Limb (tissue), 2 donors: ENCODE measurements around the gene PRSS48.
"Not testable (repeated sequence)": the region's sequence is repeated elsewhere in the genome, so short reads cannot be mapped to it uniquely, and the experiment has no call there.

Experiments
- DNase-seq, 2 donors: peaks; one replicate each; pipeline ENCODE4 v3.0.0-alpha.2; 2016; ENCODE audit errors: extremely low spot score in 2 of 2

Gene PRSS48

GRCh38 chr4:151316645-151317044 lies 39.7 kb downstream of the PRSS48 start:
- no peak for DNase-seq

DNA sequence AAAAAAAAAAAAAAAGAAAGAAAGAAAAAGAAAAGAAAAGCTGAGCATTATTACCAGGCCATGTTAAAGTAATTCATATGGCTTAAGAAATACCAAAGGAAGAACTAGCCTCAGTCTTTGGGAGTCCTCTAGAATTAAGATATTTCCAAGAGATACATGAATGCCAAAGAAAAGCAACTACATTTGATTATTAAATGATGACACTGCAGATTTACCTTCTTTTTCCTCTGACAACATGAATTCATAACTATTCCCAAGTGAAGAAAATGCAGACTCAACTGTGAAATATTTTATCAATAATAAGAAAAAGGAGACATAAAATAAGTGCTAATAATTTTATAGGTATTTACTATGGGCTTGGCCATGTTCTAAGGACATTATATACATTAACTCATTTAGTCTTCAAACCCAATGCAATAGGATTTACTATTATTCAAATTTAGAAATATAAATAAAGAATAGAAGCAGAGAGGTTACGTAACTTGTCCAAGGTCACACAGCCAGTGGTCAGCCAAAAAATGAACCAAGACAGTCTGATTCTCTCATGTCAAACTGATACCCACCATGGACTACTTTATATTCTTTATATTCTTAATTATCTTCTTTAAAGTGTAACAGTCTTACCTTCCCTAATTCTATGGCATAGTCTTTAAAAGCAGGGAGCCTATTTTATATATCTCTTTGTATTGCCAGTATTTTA lies 41.5 kb downstream of the PRSS48 start:
- DNase-seq = no peak

GRCh38 chr4:151319490-151319889 lies 42.5 kb downstream of the PRSS48 start:
- DNase-seq = no peak

DNA sequence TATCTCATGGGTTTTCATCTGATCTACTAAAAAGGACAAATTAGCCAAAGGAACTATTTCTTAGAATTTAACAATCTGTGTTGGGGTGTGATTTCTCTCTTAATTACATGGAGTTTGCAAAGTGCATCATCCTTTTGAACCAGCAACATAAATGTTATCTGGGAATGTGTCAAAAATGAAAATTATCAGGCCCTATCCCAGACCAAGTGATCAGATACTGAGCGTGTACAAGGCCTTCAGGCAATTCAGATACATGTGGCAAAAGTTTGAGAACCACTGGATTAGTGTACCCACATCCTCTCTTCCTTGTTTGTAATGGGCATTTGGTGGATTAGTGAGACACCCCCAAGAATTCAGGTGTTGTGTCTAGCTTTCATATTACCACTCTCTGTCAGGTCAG lies 44.6 kb downstream of the PRSS48 start:
- DNase-seq = no peak

DNA sequence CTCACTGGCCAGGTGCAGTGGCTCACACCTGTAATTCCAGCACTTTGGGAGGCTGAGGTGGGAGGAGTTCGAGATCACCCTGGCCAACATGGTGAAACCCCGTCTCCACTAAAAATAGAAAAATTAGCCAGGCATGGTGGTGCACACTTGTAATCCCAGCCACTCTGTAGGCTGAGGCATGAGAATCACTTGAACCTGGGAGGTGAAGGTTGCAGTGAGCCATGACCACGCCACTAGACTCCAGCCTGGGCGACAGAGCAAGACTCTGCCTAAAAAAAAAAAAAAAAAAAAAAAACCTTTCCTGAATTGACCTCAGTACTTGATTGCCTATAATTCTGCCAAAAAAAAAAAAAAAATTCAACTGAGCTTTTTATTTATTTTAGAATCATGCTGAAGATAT lies 45.2 kb downstream of the PRSS48 start:
- not testable (repeated sequence) for DNase-seq

GRCh38 chr4:151322570-151322969 lies 45.6 kb downstream of the PRSS48 start:
- no peak for DNase-seq

- no peak for DNase-seq
These were observed 46.7 kb downstream of the PRSS48 start for GRCh38 chr4:151323667-151324066.

- peak; percentile 7 to 27 for DNase-seq
These were observed 47.3 kb downstream of the PRSS48 start for GRCh38 chr4:151324124-151324751.

DNA sequence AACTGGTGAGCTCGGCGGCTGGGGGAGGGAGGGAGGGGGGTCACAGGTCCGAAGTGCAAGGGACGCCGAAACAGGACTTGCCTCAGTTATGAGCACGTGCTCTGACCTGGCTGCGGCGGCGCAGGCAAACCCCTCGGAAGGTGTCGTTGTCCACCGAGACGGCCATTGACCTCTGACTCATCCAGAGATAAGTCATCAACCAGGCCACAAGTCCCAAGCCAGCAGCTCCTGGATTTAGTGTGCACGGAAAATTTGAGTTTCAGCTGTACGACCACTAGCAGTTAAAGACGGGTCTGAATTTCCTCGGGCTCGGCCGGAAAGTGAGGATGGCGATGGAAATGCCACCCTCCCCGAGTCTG lies 47.8 kb downstream of the PRSS48 start:
- DNase-seq = peak; percentile 5 to 62

DNA sequence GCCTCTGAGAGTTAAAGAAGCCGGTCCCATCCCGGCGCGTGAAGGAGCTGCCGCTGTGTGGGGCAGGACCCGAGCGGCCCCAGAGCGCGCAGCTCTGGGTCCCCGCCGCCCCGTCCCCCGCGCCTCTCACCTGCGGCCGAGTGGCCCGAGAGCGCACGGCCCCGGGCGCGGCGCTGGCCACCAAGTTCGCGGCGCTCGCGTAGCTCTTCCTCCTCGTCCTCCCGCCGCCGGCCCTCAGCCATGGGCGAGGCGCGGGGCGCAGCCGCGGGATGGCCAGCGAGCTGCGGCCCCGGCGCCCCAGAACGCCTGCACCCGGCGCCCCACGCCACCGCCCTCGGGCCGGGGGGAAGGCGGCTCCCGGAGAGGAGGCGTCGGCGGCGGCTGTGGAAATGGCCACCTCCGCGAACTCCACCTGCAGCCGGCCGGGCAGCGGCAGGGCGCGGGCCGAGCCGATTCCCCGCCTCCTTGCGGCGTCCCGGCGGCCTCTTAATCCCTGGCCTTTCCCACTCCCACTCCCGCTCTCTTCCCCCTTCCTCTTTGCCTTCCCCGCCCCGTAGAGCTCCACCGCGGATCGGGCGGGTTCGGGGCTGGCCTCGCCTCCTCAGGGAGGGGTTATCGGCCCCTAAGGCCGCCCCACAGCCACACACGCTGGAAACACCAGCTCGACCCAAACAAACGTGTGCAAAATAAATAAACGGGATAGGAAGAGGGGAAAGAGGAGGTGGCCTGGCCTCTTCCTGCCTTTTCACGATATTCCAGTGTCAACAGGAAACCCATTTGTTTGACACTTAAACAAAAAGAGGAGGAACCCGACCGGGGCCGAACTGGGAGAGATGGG lies 48.4 kb downstream of the PRSS48 start, which contains the start of gene SH3D19:
TSS of gene SH3D19 (minus strand) at position 495 of the 838 bp plus-strand sequence. CDS start at position 242, 253 bp downstream.
- peak; percentile 73 to 75 for DNase-seq

DNA sequence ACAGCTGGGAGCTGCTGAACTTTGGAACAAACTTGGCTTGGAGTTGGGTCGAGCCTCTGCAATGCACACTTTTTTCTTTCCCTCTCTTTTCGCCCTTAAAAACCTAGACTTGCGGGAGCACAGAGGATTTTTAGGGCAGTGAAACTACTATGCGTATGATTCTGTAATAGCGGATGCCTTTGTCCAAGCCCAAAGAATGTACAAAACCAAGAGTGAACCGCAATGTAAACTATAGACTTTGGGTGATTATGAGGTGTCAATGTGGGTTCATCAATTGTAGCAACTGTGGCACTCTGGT lies 48.9 kb downstream of the PRSS48 start:
- DNase-seq = no peak

DNA sequence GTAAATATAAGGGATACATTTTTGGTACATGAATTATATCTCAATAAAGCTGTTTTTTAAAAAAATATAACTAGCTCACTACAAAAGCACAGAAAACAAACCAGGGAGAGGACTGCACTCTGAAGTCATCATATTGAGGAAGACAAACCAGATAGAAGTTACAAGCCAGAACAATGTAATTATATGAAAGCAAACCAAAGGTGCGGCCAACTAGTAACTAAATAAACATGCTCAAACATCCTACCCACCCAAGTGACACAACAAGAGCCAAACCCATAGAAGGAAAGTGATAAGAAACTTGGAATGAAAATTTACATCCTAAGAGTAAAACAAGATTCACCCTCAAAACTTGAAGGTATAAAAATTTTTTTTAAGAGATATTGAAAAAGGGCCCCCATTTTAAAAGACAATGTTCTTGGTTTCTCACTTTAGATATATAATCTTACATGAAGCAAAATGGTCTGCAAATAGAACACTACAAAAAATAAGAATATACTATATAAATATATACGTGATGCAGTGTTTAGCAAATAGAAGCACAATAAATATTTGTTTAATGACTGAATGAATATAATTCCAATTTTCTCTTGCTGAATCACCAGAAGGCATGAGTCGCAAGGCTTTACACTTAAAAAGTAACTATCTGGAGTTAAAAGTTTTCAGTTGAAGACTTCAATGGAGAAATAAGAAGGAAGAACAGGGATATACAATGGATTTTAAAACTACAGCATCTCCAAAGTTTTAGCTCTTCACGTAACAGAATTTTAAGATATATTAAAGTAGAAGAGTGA lies 52.5 kb downstream of the PRSS48 start:
- DNase-seq = no peak

- DNase-seq = no peak
These were observed 54.5 kb downstream of the PRSS48 start for GRCh38 chr4:151331276-151332042.

GRCh38 chr4:151339467-151339866 lies 62.5 kb downstream of the PRSS48 start:
- no peak for DNase-seq

DNA sequence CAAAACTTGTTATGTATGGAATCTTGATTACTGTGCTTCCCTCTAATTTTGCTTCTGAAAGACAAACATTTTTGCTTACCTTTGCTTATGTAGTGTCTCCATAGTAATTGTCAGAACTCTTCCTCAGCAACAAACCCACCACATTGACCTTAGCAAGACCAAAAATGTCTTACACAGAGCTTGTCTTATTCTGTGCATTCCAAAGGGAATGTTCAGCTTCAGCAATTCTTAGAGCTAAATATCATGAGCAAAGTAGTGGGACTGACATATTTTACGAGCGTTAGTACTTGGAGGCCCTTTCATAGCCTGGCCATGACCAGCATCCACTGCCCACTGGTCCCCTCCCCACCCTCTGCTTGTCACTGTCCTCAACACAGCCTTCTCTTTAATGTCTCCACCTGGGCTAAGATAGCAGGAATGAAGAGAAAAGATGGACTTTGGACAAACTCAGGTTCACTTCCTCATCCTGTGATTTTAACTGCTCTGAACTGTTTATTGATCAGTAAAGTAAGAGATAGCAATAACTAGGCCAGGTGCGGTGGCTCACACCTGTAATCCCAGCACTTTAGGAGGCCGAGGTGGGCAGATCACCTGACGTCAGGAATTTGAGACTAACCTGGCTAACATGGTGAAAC lies 63.9 kb downstream of the PRSS48 start:
- DNase-seq = no peak
